Smooth muscle cell (in vitro differentiated cells): ENCODE measurements around the gene KSR2. TPM values are rescaled to one million over a fixed set of nuclear protein-coding genes. Genes with fewer than 3 reads are reported as not detected.

Experiments used
- DNase-seq: peaks from one replicate; lab custom pipeline; 2025; ENCODE audit not compliant: unreplicated experiment; lab: John Stamatoyannopoulos, UW
- H2AFZ ChIP-seq: fragments of 200-600 bp; sonication (generic); 2 replicates; pipeline ENCODE4 v1.6.0; 2016; ENCODE audit warnings: antibody characterized with exemption, low read depth, mild to moderate bottlenecking
- H3F3A ChIP-seq: fragments of 200-600 bp; sonication (generic); 2 replicates; pipeline ENCODE4 v1.6.0; 2017; ENCODE audit warnings: antibody characterized with exemption, low read depth
- H3K27ac ChIP-seq: fragments of 200-600 bp; sonication (generic); 2 replicates; pipeline ENCODE4 v1.5.1; 2016; ENCODE audit warnings: low read depth, mild to moderate bottlenecking
- H3K27me3 ChIP-seq: fragments of 200-600 bp; sonication (generic); 2 replicates; pipeline ENCODE4 v1.6.1; 2016; ENCODE audit warnings: low read depth, mild to moderate bottlenecking
- H3K36me3 ChIP-seq: fragments of 200-600 bp; sonication (generic); 2 replicates; pipeline ENCODE4 v1.5.1; 2016; ENCODE audit warnings: low read depth
- H3K4me1 ChIP-seq: fragments of 200-600 bp; sonication (generic); 2 replicates; pipeline ENCODE4 v1.5.1; 2016; ENCODE audit warnings: low read depth
- H3K4me2 ChIP-seq: fragments of 200-600 bp; sonication (generic); 2 replicates; pipeline ENCODE4 v1.6.0; 2016; ENCODE audit warnings: mild to moderate bottlenecking
- H3K4me3 ChIP-seq: fragments of 200-600 bp; sonication (generic); 2 replicates; pipeline ENCODE4 v1.5.1; 2016; ENCODE audit warnings: mild to moderate bottlenecking
- H3K79me2 ChIP-seq: fragments of 200-600 bp; sonication (generic); 2 replicates; pipeline ENCODE4 v1.6.0; 2016; ENCODE audit warnings: low read depth, mild to moderate bottlenecking
- H3K9ac ChIP-seq: fragments of 200-600 bp; sonication (generic); 2 replicates; pipeline ENCODE4 v1.6.0; 2016; ENCODE audit warnings: low read depth
- H3K9me3 ChIP-seq: fragments of 200-600 bp; sonication (generic); replicated peaks from 2 replicates; pipeline ENCODE4 v1.5.1; 2016; ENCODE audit warnings: low read depth
- H4K20me1 ChIP-seq: fragments of 200-600 bp; sonication (generic); 2 replicates; pipeline ENCODE4 v1.6.0; 2016; ENCODE audit warnings: low read depth
- WGBS: methylation state at CpG from one replicate; pipeline ENCODE4 v1.1.7; 2016; ENCODE audit warnings: low lambda C conversion rate; 5-methylcytosine and 5-hydroxymethylcytosine counted together
- polyA plus RNA-seq: library from polyadenylated mRNA; unstranded; fragments of >200 nt; fragmentation: Nextera tagmentation; extraction: Ambion mirVana; gene quantifications from 2 replicates; pipeline ENCODE4 v1.2.1, GENCODE V29; 2016
- total RNA-seq: library from RNA; depleted of rRNA; stranded (reverse); fragments of >200 nt; gene quantifications from 2 replicates; pipeline ENCODE4 v1.2.3, GENCODE V29; 2014
- TF ChIP-seq, protein P1 (sequence below): fragments of 200-600 bp; sonication (generic); IDR thresholded peaks from 2 replicates; pipeline ENCODE4 v1.5.1; 2017; ENCODE audit warnings: borderline replicate concordance, mild to moderate bottlenecking, antibody characterized with exemption; ENCODE audit not compliant: insufficient read depth, poor library complexity, severe bottlenecking

KSR2 gene
- total and polyA plus RNA-seq, 2 experiments from 2014 or later: 0.04 TPM; not detected in 1

GRCh38 chr12:117561990-117562389 lies 406.8 kb downstream of the KSR2 start:
- Histone ChIP-seq H3K27me3 (peaks cover 21% of the 10 kb centered on the region), H3K4me2 (no peak overlapping the region), H3K4me1 (peaks cover 8% of the 10 kb centered on the region), H3K9me3 (no peaks in the 10 kb centered on the region), H4K20me1 (no peaks in the 10 kb centered on the region), H3K9ac (no peak overlapping the region), H3K4me3 (no peak overlapping the region), H3K79me2 (no peaks in the 10 kb centered on the region), H3K36me3 (no peaks in the 10 kb centered on the region), H3K27ac (no peak overlapping the region), H2AFZ (no peak overlapping the region), H3F3A (no peaks in the 10 kb centered on the region)
- 74% methylated on average over 2 of the region's 2 CpGs for WGBS
- TF ChIP-seq, protein P1, sequence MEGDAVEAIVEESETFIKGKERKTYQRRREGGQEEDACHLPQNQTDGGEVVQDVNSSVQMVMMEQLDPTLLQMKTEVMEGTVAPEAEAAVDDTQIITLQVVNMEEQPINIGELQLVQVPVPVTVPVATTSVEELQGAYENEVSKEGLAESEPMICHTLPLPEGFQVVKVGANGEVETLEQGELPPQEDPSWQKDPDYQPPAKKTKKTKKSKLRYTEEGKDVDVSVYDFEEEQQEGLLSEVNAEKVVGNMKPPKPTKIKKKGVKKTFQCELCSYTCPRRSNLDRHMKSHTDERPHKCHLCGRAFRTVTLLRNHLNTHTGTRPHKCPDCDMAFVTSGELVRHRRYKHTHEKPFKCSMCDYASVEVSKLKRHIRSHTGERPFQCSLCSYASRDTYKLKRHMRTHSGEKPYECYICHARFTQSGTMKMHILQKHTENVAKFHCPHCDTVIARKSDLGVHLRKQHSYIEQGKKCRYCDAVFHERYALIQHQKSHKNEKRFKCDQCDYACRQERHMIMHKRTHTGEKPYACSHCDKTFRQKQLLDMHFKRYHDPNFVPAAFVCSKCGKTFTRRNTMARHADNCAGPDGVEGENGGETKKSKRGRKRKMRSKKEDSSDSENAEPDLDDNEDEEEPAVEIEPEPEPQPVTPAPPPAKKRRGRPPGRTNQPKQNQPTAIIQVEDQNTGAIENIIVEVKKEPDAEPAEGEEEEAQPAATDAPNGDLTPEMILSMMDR: no peak
- DNase-seq: no peak

GRCh38 chr12:117559978-117560377 lies 408.8 kb downstream of the KSR2 start:
- H3K9ac ChIP-seq: no peak overlapping the region
- H3K4me1 ChIP-seq: peaks cover 5% of the 10 kb centered on the region
- DNase-seq: no peak
- H3K4me3 ChIP-seq: no peak overlapping the region
- TF ChIP-seq, protein P1: no peak
- H2AFZ ChIP-seq: no peak overlapping the region
- H3K79me2 ChIP-seq: no peaks in the 10 kb centered on the region
- no peaks in the 10 kb centered on the region for H3K9me3 ChIP-seq
- no peaks in the 10 kb centered on the region for H3K36me3 ChIP-seq
- peaks cover 21% of the 10 kb centered on the region for H3K27me3 ChIP-seq
- H3K4me2 ChIP-seq: no peak overlapping the region
- no peaks in the 10 kb centered on the region for H3F3A ChIP-seq
- H3K27ac ChIP-seq: no peak overlapping the region
- H4K20me1 ChIP-seq: no peaks in the 10 kb centered on the region

- Histone ChIP-seq H3K4me3 (no peak overlapping the region), H3K27ac (no peak overlapping the region), H3K27me3 (peaks cover 9% of the 10 kb centered on the region), H3K9ac (no peak overlapping the region), H3K79me2 (no peaks in the 10 kb centered on the region), H3F3A (no peaks in the 10 kb centered on the region), H3K36me3 (no peaks in the 10 kb centered on the region), H3K4me2 (no peak overlapping the region), H3K4me1 (no peaks in the 10 kb centered on the region), H2AFZ (no peak overlapping the region), H4K20me1 (no peaks in the 10 kb centered on the region), H3K9me3 (no peaks in the 10 kb centered on the region)
- TF ChIP-seq, protein P1: no peak
- WGBS: 91% methylated on average over 5 of the region's 5 CpGs
- no peak for DNase-seq
Observed at GRCh38 chr12:117555889-117556288, 412.9 kb downstream of the KSR2 start.

GRCh38 chr12:117552971-117553370 lies 415.8 kb downstream of the KSR2 start:
- no peaks in the 10 kb centered on the region for H4K20me1 ChIP-seq
- WGBS: 92% methylated on average over 5 of the region's 5 CpGs
- H3F3A ChIP-seq: no peaks in the 10 kb centered on the region
- peaks cover 10% of the 10 kb centered on the region for H3K27me3 ChIP-seq
- no peaks in the 10 kb centered on the region for H3K9me3 ChIP-seq
- no peaks in the 10 kb centered on the region for H3K4me1 ChIP-seq
- no peak overlapping the region for H3K27ac ChIP-seq
- no peak overlapping the region for H3K4me3 ChIP-seq
- no peaks in the 10 kb centered on the region for H3K36me3 ChIP-seq
- no peaks in the 10 kb centered on the region for H3K79me2 ChIP-seq
- H3K9ac ChIP-seq: no peak overlapping the region
- no peak overlapping the region for H2AFZ ChIP-seq
- DNase-seq: no peak
- TF ChIP-seq, protein P1: no peak
- no peak overlapping the region for H3K4me2 ChIP-seq
